Umbilical cord (tissue), 2 donors: ENCODE results near the gene ROR1. TPM values are rescaled to one million over a fixed set of nuclear protein-coding genes. Genes with fewer than 3 reads are reported as not detected.

Source experiments
- DNase-seq: peaks from one replicate; pipeline ENCODE4 v3.0.0-alpha.2; 2015; ENCODE audit warnings: low spot score
- total RNA-seq: library from RNA; depleted of rRNA; stranded (reverse); fragments of >200 nt; gene quantifications from one replicate; pipeline ENCODE4 v1.2.3, GENCODE V29; 2014; ENCODE audit warnings: low replicate concordance; ENCODE audit not compliant: insufficient read depth

ROR1 gene
- total RNA-seq, 1 donor from 2014 or later = 22.4 TPM

- peak; percentile 52 for DNase-seq
Observed at GRCh38 chr1:64133036-64133435, 359.2 kb downstream of the ROR1 start.

- peak; percentile 75 for DNase-seq
Observed at GRCh38 chr1:64135462-64136223, 361.8 kb downstream of the ROR1 start.

DNA sequence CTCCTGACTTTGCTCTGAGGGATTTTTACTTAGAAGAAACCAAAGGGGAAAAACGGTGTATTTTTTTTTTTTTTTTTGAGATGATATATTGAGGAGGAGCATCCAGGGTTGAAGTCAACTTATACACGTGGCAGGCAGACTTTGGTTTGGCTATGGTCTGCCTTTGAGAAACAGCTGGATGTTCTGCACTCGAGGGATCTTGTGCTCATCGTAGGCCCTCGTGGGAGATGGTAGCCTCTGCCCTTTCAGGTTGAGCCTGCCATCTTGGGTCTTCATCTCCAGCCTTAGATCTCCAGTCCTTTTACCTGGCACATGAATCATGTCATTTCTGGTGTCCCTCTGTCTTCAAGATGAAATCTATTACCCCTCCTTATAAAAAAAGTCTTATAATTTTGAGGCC is 362.5 kb downstream of the ROR1 start:
- DNase-seq = no peak

- DNase-seq = peak; percentile 87
Observed at GRCh38 chr1:64136752-64137411, 363.1 kb downstream of the ROR1 start.

GRCh38 chr1:64137412-64137803 is 363.6 kb downstream of the ROR1 start:
- peak; percentile 69 for DNase-seq

DNA sequence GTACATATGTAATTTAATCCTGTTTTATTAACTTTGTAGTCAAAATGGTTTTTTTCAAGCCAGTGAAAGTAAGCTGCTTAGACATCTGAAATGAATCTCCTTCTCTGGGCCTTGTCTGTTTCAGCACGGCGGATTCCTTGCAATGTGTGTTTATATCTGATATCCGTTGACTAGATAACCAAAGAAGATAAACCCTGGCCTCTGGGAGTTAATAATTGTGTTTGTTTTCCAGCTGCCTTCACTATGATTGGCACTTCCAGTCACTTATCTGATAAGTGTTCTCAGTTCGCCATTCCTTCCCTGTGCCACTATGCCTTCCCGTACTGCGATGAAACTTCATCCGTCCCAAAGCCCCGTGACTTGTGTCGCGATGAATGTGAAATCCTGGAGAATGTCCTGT is 366.1 kb downstream of the ROR1 start:
- peak; percentile 24 for DNase-seq

DNA sequence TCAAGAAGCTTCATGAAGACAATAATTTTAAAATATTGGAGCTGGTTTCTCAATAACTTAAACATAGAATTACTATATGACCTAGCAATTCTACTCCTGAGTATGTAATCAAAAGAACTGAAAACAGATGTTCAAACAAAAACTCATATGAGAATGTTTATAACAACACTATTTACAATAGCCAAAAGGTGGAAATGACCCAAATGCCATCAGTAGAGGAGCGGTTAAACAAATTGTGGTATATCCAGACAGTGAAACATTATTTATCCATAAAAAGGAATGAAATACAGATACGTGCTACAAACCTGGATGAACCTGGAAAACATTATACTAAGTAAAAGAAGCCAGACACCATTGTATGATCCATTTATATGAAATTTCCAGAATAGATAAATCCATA is 366.8 kb downstream of the ROR1 start:
- DNase-seq = no peak

- DNase-seq = no peak
Observed at GRCh38 chr1:64147045-64147724, 373.4 kb downstream of the ROR1 start.

GRCh38 chr1:64147759-64148158 is 373.9 kb downstream of the ROR1 start:
- no peak for DNase-seq

GRCh38 chr1:64150266-64150665 is 376.4 kb downstream of the ROR1 start:
- DNase-seq = no peak

DNA sequence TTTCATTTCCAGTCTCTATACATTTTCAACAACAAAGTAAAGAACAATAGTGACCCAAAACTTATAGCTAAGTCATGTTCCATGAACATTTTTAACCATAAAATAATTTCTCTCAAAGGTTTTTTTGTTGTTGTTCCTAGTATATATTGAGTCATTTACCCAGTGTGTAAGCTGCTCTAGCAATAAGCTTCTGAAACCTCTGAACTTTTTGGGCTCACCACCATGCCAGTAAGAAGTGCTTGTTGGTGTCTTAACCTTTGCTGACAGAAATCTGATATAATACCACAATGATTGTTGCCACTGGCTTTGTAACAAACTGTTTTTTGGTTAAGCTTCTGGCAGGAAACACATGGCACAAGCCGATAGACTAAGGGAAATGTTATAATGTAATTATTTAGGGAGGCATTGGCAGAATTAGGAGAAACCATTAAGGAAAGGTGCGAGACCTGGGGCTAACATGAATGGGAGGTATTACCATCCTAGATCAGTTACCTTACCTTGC is 377.0 kb downstream of the ROR1 start:
- DNase-seq = no peak

DNA sequence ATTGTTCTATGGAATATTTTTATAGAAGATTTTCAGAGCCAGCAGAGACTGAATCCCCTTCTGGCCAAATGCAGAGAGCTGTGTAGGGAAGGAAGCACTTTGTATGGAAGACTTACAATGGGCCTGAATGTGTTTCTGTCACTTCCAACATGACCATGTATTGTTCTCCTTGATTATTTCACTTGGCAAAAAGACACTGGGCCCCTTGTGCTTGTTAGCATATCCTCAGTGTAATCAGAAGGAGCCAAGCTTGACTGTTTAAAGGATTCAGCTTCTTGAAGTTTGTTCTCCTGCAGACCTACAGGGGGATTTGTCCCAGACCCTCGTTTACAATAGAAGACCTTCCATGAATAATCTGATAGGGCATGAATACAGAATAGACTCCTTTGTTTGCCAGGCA is 381.5 kb downstream of the ROR1 start:
- no peak for DNase-seq

GRCh38 chr1:64161357-64161941 is 387.6 kb downstream of the ROR1 start:
- DNase-seq = no peak

- no peak for DNase-seq
Observed at GRCh38 chr1:64162151-64162550, 388.3 kb downstream of the ROR1 start.

GRCh38 chr1:64162804-64163203 is 389.0 kb downstream of the ROR1 start:
- DNase-seq = no peak

GRCh38 chr1:64163431-64163830 is 389.6 kb downstream of the ROR1 start:
- DNase-seq = no peak

DNA sequence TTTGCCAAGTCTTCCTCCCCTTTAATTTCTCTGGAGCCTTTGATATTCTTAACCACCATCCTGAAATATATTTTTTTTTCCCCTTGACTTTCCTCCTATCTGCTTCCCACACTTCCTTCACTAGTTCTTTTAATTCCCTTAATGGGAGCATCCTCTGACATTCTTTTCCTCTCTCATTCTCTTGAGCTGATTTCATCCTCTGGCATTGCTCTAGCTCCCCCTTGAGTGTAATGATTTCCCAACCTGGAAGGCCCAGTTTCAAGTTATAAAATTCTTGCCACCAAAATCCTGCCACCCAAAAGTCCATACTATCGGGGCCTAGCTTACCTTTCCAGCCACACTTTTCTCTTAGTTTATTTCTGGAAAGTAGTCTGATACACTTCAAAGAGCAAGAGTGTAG is 390.2 kb downstream of the ROR1 start:
- DNase-seq = peak; percentile 54

DNA sequence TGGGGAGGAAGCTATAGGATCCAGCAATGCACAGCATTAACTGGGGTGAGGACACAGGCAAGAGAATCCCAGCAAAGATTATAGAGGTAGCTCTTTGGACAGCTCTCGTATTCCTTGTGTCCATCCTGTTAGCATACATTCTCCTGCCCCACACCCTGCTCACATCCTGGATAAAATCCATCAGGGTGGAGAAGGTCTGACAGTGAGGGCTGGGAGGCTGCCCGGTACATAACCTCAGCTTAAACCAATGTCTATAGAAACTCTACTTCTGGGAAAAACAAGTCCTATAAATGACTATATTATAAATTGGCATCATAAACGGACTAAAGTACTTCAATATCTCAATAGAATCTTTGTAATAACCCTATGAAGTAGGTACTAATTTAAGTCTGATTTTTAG is 392.8 kb downstream of the ROR1 start:
- DNase-seq = no peak

- DNase-seq = no peak
Observed at GRCh38 chr1:64167176-64167575, 393.4 kb downstream of the ROR1 start.

DNA sequence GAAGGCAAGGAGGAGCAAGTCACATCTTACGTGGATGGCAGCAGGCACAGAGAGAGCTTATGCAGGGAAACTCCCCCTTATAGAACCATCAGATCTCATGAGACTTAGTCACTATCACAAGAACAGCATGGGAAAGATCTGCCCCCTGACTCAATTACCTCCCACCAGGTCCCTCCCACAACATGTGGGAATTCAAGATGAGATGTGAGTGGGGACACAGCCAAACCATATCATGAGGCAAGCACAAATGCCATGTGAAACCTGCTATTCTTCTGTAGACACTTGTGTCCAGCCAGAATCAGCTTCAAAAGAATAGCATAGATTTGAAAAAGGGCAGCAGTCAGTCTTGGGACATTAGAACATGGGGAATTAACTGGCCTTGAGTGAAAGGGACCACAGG is 397.4 kb downstream of the ROR1 start:
- DNase-seq = no peak

DNA sequence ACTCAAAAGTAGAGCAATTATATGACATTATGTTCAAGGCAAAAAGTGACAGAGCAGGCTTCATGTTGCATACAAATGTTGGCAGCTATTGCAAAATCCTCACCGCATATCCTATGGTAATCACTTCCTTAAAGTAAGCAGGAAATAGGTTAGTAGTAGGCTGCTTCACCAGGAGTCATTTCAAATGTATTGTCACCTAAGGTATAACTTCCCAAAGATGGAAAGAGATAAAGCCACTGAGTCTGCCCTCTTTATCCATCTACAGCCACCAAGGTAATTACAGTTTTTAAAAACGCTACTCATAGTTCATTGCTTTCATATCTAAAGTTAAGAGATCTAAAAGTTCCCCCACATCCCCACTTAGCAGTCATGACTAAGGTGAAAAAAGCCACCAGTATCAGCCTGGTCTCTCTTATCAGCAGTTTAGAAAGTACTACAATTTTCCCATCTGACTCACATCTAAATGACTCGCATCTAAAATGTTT is 398.0 kb downstream of the ROR1 start:
- peak; percentile 72 for DNase-seq

DNA sequence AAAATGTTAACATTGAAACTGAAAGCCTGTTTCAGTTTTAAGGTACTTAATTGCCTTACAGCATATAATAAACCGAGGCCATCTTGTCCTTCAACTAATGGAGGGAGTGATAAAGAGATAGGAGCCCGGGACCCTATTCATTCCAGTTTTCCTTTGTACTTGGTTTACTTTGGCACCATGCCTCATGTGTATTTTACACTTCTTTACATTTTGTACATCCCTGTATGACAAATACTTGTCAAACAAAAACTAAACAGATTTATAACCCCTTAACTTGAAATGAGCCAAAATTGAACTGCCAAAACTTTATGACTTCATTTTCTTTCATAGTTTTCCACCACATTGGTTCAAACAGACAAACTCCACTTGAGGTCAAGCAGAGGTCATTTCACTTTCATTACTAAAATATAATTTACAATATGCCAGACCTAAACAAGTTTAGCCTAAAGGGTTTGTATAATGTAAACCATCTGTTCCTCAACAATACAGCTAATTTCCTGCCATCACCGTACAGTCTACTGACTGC is 398.7 kb downstream of the ROR1 start:
- DNase-seq = peak; percentile 55
